HG02759 (cell line): ENCODE results near the gene STARD13.

Experiments used
- ATAC-seq: cut with Tn5 transposase; IDR thresholded peaks from one replicate; pipeline ENCODE4 v1.9.1; 2021; ENCODE audit warnings: mild to moderate bottlenecking, moderate library complexity; ENCODE audit not compliant: unreplicated experiment

STARD13 gene, protein sequence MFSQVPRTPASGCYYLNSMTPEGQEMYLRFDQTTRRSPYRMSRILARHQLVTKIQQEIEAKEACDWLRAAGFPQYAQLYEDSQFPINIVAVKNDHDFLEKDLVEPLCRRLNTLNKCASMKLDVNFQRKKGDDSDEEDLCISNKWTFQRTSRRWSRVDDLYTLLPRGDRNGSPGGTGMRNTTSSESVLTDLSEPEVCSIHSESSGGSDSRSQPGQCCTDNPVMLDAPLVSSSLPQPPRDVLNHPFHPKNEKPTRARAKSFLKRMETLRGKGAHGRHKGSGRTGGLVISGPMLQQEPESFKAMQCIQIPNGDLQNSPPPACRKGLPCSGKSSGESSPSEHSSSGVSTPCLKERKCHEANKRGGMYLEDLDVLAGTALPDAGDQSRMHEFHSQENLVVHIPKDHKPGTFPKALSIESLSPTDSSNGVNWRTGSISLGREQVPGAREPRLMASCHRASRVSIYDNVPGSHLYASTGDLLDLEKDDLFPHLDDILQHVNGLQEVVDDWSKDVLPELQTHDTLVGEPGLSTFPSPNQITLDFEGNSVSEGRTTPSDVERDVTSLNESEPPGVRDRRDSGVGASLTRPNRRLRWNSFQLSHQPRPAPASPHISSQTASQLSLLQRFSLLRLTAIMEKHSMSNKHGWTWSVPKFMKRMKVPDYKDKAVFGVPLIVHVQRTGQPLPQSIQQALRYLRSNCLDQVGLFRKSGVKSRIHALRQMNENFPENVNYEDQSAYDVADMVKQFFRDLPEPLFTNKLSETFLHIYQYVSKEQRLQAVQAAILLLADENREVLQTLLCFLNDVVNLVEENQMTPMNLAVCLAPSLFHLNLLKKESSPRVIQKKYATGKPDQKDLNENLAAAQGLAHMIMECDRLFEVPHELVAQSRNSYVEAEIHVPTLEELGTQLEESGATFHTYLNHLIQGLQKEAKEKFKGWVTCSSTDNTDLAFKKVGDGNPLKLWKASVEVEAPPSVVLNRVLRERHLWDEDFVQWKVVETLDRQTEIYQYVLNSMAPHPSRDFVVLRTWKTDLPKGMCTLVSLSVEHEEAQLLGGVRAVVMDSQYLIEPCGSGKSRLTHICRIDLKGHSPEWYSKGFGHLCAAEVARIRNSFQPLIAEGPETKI

DNA sequence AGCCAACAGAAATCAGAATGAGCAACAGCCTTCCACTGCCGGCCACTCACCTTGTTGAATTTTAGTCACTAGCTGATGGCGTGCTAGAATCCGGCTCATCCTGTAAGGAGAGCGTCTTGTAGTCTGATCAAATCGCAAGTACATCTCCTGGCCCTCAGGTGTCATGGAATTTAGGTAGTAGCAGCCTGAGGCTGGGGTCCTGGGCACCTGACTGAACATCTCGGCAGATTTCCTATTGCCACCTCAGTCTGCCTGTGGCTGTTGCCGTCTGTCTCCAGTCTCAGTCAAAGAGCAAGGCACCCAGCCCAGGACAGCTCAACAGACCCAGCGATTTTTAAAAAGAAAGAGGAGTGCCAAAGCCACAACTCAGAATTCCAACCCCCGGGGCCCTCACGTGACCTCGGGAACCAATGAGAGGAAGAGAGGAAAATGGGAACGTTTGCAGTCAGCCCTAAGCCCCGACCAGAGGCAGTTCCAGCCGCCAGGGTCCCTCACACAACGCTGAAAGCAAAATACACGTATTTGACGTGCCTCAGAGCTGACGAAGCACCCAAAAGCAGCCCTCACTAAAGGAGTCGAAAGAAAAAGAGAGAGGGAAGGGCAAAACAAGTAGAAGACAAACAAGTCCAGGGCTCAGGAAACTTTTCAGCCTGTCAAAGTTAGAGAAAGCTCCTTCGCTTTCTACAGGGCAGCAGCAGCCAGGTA is at the start of gene STARD13:
STARD13 (minus strand) TSS at position 336 of the 705 bp plus-strand sequence; CDS start at position 219, 117 bp downstream.
- peak; percentile 76 for ATAC-seq

GRCh38 chr13:33334831-33335230 is 49.3 kb upstream of the STARD13 start:
- no peak for ATAC-seq

- ATAC-seq, result no peak
Observed at GRCh38 chr13:33331962-33332361, 46.4 kb upstream of the STARD13 start.

DNA sequence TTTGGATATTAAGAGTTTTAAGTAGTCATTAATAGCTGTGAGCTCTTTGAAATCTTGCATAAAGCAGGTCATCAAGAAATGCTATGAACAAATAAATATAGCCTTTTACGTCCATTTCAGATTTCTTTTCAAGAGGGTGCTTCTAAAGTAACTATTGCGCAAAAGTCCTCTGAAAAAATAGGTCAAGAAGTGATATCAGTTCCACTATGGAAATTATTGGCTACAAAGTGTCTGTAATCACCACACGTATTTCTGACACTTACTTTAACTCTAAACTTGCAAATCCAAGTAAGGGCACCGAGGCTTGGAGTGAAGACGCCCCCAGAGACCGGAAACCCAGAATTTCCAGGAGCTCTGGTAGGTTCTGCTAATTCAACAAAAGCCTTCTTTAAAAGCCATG is 44.9 kb upstream of the STARD13 start:
- no peak for ATAC-seq

DNA sequence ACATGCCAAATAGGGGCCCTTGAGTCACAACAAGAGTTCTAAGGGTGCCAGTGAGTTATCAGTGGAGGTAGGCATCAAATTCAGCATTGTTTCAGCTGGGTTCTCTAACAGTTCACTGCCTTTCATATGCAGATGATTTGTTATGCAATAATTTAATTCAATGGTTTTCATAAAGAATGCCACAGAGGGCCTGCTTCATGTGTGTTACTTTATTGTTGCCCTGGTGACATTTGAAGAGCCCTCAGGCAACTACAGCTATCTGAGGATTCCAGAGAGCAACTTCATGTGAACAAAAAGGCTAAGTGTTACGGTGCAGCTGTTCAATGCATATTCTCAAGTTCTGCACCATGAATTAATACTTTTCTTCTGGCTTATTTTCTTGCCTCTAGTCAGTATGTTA is 43.1 kb upstream of the STARD13 start:
- no peak for ATAC-seq

- ATAC-seq, result no peak
Observed at GRCh38 chr13:33326723-33327122, 41.2 kb upstream of the STARD13 start.

- ATAC-seq, result no peak
Observed at GRCh38 chr13:33326246-33326645, 40.7 kb upstream of the STARD13 start.

GRCh38 chr13:33323801-33324510 is 38.4 kb upstream of the STARD13 start:
- no peak for ATAC-seq

GRCh38 chr13:33322965-33323668 is 37.6 kb upstream of the STARD13 start:
- ATAC-seq, result no peak

GRCh38 chr13:33322543-33322809 is 36.9 kb upstream of the STARD13 start:
- no peak for ATAC-seq

GRCh38 chr13:33321686-33322542 is 36.4 kb upstream of the STARD13 start:
- no peak for ATAC-seq

DNA sequence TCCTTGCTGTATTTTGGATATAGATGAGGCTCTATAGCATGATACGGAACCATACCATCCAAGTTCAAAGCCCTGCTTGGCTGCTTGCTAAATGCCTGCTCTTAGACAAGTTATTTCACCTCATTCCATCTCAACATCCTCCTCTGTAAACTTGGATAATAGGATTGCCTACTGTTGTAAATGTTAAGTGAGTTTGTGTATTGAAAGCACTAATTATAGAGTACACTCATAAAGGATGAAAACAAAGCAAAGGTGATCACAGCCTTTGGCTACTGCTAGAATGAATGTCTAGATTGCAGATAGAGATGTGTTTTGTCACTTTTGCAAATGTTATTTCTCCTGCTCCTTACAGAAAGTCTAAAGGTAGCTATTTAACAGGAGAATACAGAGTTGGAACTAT is 34.3 kb upstream of the STARD13 start:
- no peak for ATAC-seq

DNA sequence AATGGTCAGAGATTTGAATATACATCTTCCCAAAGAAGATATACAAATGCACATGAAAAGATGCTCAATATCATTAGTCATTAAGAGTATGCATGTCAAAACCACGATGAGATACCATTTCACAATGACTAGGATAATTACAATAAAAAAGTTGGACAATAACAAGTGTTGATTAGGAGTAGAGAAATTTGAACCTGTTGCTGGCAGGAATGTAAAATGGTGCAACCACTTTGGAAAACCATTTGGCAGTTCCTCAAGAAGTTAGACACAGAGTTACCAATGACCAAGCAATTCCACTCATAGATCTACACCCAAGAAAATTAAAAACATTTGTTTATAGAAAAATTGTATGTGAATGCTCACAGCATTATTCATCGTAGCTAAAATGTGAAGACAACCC is 33.2 kb upstream of the STARD13 start:
- no peak for ATAC-seq

DNA sequence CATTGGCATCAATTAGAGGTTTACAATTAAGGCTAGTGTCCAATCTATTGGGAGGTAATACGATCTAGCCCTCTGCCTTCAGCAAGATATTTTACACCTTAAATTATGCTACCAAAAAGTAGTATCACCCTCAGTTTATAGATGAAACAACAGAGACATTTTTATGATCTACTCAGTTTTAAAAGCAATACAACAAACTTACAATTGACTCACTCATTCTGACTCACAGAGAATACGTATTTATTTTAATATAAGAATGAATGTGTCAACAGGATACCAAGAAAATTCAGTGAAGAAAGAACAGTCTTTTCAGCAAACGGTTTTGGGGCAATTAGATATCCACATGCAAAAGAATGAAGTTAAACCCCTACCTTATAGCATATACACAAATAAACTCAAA is 32.5 kb upstream of the STARD13 start:
- no peak for ATAC-seq

- no peak for ATAC-seq
Observed at GRCh38 chr13:33316890-33317289, 31.3 kb upstream of the STARD13 start.

DNA sequence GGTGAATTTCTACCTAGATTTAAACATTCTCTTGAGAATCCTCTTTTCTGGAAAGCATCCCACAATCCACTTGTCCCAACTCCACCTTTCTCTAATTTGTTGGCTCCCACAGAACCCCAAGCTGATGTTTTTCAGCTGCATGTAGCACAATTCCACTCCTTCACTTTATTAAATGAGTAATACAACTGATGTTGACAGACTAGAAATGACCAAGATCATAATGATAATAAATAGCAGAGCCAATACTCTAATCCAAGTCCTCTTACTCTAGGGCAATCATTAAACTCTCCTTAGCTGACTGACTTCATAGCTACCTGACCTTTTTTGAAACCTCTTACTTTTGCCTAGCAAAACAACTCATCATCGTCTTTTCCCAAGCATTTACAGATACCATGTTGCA is 27.9 kb upstream of the STARD13 start:
- no peak for ATAC-seq

DNA sequence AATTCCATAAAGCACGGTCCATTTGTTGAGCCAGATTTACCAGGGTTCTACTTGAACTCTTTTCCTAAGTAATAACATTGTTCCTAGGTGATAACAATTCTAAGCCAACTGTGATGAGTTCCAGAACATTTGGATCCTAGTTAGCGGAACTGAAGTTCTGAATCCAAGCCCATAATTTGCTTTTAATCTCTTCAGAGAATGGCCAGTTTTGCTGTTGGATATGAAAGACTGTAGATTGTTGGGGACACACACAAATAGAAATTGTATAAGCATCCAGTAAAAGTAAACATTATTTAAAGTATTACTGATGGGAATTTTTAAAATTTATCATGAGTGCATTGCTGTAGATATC is 27.3 kb upstream of the STARD13 start:
- no peak for ATAC-seq

DNA sequence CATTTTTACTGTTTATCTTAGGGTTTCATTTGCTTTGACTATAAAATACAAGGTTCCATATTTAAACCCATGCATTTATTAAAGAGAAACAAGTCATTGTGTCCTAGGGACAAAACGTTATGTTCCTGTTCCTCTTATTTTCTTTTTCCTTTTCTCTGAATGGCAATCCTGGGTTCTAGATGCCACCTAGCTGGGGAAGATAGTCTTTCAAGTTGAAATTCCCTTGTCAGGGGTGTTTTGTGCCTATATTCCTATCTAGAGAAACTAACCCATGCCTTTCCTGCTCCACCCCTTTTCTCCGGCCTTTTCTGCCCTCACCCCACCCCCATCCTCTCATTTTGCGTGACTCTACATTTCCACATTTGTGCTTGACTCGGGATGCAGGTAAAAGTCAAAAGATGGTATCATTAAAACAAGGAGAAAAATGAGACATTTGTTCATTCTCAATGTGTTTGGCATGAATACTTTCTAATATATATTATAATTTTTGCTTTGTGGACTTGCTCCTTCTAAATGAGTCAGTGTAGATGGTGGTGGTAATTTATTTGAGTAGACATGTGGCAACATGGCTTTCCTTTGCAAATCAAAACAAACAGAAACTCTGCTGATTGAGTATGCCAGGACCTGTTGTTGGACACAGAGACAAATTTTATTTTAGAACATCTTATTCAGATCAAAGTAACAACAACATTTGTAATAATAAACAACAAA is 26.8 kb upstream of the STARD13 start:
- no peak for ATAC-seq
